ENCODE data around the gene SYNJ1.
"Not testable (repeated sequence)": the region's sequence is repeated elsewhere in the genome, so short reads cannot be mapped to it uniquely, and the experiment has no call there.

The SYNJ1 gene

DNA sequence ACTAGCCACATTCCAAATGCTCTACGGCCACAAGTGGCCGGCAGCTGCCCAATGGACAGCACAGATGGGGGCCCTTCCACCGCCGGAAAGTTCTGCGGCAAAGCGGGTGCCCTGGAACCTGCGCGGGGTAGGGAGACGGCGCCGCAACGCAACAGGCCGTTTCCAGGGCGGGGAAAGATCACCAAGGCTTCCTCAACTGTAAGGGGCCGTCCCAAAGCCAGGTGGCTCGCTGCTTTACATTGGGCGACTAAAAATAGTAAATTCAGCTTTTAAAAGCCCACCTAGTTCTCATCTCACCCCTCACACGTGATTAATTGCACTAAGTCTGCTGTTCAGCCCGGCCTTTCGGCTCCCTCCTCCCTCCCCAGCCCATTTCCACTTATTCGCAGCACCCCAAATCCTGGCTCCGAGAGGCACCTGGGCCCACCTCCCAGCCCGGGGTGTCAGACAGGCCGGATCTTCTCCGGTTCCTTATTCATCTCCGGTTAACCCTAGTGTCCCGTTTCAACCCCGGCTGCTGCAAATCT, 116.3 kb downstream of the SYNJ1 start:
- DNase-seq (ENCODE audit: low read depth), result peak; percentile 33

GRCh38 chr21:32610940-32611339, 116.9 kb downstream of the SYNJ1 start:
- not testable (repeated sequence) for DNase-seq (ENCODE audit: low read depth)

DNA sequence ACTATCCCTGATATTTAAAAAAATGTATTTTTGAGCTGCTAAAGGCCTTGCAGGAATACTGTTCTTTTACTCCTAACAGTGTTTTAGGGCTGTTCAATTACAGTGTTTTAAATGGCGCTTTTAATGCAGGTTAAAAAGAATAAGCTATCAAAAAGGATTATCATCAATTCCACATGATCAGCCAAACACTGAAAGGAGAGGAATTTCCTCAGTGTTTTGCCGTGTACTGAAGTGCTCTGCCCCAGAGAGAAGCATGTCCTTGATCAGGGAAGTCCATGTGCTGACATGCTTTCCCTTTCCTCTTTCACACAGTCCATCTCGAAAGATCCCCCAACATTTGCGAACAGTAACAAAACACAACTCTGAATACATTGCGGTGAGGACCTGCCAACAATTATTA, 119.0 kb downstream of the SYNJ1 start:
- DNase-seq (ENCODE audit: low read depth), result no peak

- no peak for DNase-seq (ENCODE audit: low read depth)
These were observed 122.3 kb downstream of the SYNJ1 start for GRCh38 chr21:32605469-32605868.

DNA sequence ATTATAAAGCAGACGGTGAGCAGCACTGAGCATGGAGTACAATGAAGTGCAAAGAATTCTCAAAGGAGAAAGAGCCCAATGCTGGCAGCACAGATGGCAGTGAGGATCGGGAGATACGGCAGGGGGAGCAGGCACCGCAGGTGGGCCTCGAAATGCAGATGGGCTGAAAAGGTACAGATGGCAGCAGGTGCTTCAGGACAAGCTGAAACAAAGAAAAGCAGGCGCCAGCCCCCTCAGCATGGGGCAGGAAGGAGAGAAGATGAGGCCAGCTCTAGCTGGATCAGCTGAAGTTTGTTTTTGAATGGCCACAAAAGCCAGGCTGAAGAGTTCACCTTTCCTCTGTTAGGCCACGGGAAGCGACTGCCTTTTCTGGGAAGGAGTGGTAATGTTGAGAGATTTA, 123.3 kb downstream of the SYNJ1 start:
- DNase-seq (ENCODE audit: low read depth), result no peak

- DNase-seq (ENCODE audit: low read depth), result no peak
These were observed 124.7 kb downstream of the SYNJ1 start for GRCh38 chr21:32603131-32603530.

GRCh38 chr21:32602099-32602498, 125.7 kb downstream of the SYNJ1 start:
- no peak for DNase-seq (ENCODE audit: low read depth)

DNA sequence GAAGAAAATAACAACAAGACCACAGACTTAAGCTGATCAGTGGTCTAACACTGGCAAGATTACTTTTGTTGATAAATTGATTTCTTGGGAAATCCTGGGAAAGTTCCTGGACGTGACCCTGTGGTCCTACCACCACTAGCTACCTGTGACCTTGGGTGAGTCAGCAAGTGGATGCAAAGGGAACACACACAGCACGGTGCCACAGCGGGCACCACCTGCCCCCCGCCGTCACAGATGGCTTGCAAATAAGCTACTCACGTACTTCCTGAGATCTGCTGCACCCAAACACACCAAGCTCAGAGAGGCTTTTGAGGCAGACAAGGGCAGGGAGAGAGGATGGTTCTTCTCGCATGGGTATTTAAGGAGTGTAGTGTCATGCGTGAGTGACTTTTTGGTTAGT, 128.3 kb downstream of the SYNJ1 start:
- DNase-seq (ENCODE audit: low read depth), result no peak

DNA sequence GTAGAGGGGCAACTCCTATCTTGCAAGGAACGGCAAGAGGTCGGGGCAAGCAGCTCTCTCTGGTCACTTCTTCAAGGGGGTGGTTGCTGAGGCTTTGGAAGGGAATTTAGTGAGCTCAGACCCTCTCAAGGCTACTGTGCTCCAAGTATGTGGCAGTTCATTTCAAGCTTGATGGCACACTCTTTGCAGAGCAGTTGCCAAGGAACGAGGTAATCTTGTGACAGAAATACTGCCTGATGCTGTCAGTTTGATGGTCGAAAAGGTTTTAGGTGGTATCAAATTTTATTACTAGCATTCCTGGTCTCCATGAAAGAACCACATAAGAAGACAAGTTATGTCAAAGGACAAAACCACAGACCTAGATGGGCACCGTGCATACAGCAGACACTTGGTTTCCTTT, 128.7 kb downstream of the SYNJ1 start:
- no peak for DNase-seq (ENCODE audit: low read depth)

GRCh38 chr21:32597205-32597604, 130.6 kb downstream of the SYNJ1 start:
- no peak for DNase-seq (ENCODE audit: low read depth)

DNA sequence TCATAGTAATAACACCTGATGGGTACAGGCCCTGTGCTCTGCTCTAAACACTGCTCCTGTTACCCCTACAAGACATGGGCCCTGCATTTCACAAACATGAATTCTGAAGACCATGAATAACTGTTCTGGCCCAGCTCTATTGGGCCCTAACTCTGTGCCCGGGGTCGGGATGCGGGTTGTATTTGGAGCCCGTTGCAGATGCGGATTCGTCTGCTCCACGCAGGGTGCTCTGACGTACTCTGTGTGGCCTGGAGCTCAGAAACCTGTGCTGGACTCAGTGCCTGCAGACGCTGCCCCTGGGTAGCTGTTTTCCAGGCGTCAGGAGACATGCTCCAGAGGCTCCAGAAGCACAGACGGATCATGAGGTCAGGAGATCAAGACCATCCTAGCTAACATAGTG, 132.4 kb downstream of the SYNJ1 start:
- DNase-seq (ENCODE audit: low read depth), result no peak

DNA sequence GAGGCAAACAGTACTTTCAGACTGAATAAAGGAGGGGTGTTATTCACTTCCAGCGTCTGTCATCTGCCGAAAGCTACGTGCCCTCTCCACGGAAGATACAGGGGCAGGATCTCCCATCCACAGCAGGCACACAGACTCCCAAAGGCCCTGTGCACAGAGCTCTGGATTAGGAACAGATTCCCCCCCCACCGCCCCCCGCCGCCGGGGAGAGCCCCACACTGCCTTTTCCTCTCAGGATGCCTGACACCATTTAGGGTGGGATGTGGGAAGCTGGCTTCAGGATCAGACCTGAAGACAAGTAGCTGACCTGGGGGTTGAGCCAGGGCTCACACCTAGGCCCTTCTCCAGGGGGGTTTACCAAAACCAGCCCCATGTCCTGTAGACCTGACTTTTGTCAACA, 134.1 kb downstream of the SYNJ1 start:
- no peak for DNase-seq (ENCODE audit: low read depth)

- DNase-seq (ENCODE audit: low read depth), result no peak
These were observed 134.8 kb downstream of the SYNJ1 start for GRCh38 chr21:32592929-32593502.

DNA sequence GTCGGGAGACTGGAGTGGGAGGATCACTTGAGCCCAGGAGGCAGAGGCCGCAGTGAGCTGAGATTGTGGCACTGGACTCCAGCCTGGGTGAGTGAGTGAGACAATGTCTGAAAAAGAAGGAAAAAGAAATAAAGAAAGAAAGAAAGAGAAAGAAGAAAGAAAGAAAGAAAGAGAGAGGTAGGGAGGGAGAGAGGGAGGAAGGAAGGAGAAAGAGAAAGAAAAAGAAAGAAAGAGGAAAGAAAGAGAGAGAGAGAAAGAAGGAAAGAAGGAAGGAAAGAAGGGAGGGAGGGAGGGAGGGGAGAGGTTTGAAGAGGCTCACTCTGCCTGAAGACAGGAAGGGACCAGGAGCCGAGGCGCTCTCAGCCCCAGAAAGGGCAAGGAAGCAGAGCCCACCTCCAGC, 137.7 kb downstream of the SYNJ1 start:
- DNase-seq (ENCODE audit: low read depth), result no peak

DNA sequence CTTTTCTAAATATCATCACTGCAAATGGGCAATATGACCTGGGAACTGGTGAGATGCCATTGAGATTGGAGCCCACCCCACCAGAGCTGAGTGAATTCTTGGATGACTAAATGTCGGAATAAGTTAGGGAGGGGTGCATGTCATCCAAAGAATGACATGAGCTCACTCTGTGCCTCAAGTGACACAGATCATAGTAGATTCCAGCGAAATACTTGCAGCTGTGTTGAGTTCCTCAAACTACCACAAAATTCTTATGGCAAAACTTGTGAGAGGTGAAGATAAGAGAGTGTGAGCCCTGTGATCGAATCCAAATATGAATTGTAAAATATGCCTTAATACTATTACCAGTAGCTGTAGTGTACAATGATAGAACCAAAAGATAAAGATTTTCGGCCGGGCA, 140.2 kb downstream of the SYNJ1 start:
- no peak for DNase-seq (ENCODE audit: low read depth)

DNA sequence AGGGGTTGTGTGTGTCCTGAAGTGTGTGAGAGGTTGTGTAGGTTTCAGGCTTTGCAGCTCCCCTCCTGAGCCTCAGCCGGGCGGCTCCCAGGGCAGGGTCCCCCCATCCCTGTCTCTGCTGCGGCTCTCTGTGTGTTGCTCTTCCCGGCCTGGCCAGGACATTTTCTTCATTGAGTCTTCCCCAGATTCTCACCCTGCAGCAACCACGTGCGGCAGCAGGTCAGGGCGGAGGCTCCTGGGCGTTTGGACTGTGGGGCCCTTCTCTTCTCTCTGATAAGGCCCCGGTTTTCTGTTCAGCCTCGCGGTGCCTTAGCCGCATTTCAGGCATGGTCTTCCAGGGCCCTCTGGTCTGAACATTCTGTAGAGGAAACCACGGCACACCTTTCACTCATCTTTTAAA, 140.7 kb downstream of the SYNJ1 start:
- DNase-seq (ENCODE audit: low read depth), result no peak

DNA sequence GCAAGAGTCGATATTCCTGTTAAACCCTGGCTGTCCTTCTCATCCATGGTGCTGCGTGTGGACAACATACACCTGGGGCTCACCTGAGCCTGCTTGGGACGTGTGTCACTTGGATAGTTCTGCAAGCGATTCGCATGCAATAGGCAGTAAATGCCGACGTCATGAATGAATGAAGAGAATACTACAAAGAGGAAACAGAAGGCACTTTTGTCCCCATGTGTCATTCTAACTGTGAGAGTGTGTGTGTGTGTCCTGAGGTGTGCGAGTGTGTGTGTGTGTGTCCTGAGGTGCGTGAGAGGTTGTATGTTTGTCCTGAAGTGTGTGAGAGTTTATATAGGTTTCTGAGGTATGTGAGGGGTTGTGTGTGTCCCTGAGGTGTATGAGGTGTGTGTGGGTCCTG, 141.8 kb downstream of the SYNJ1 start:
- no peak for DNase-seq (ENCODE audit: low read depth)

DNA sequence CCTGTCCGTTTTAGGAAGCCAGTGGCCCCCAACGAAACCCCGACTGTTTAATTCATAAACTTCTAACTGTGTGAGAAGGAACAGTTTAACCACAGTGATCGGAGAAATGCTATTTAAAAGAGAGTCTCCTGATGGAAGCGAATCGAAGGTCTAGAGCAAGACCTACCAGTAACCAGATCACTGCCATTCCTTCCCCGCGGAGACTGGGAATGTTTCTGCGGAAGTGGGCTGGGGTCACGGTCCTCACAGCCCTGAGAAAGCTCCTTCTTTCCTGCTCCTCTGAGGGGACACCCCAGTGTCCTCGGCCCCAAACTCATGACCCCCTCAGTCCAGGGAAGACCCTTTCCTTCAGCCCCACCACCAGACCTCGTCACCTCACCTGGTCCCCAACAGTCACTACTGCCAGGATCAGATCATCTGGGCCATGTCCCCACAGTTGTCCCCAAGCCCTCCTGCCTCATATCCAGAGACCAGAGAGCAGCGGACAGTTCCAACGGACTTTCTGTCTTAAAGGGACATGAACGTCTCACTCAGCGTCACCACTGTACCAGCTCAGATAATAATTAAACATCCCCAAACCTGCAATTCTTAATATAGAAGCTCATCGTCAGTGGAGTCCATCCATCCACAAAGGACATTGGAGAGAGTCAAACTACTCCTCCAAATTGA, 142.6 kb downstream of the SYNJ1 start, which contains the start of gene TCP10L:
Gene TCP10L (minus strand): TSS at position 482 of the 669 bp plus-strand sequence. CDS start 1,219 bp downstream, outside the sequence.
- DNase-seq (ENCODE audit: low read depth), result no peak

- no peak for DNase-seq (ENCODE audit: low read depth)
These were observed 143.3 kb downstream of the SYNJ1 start for GRCh38 chr21:32584472-32584871.

DNA sequence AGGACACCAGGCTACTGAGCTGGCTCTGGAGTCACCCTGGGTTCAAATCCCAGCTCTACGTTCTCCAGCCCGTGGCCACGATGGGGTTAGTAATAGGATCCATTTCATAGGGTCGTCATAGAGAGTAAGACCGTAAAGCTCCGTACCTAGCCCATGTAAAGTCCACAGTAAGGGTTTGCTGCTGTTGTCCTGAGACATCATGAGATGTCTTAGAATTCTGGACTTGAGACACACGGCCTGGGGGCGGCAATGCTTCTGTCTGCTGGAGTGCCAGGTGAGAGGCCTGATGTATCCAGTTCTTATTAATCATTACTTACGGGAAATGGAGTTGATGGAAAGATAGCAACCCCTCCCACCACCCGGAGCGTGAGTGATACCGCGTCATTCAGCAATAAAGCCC, 146.1 kb downstream of the SYNJ1 start:
- no peak for DNase-seq (ENCODE audit: low read depth)

- DNase-seq (ENCODE audit: low read depth), result no peak
These were observed 146.9 kb downstream of the SYNJ1 start for GRCh38 chr21:32580949-32581348.

All from activated T-cell treated with anti-CD3 and anti-CD28 coated beads for 48 hours (primary cell).